Activated CD8-positive, alpha-beta memory T cell treated with anti-CD3 and anti-CD28 coated beads for 36 hours (primary cell): ENCODE measurements around the gene TTC38. TPM values are rescaled to one million over a fixed set of nuclear protein-coding genes. Genes with fewer than 3 reads are reported as not detected.

Source experiments
- CTCF ChIA-PET: fragments of 350-600 bp; sonication (Branson Sonifier 250); formaldehyde crosslinking; loops from one replicate; lab custom pipeline; 2021; ENCODE audit warnings: antibody characterized with exemption; lab: Charles Lee
- POLR2A ChIA-PET: fragments of 350-600 bp; sonication (Branson Sonifier 250); formaldehyde crosslinking; loops from one replicate; lab custom pipeline; 2021; ENCODE audit warnings: antibody characterized with exemption; lab: Charles Lee
- total RNA-seq, 2 experiments: library from RNA; stranded (reverse); gene quantifications; one replicate each; pipeline ENCODE4 v1.2.3, GENCODE V29; 2021

Gene TTC38
- total RNA-seq, 2 experiments from 2014 or later, result 20.8 to 22.7 TPM

DNA sequence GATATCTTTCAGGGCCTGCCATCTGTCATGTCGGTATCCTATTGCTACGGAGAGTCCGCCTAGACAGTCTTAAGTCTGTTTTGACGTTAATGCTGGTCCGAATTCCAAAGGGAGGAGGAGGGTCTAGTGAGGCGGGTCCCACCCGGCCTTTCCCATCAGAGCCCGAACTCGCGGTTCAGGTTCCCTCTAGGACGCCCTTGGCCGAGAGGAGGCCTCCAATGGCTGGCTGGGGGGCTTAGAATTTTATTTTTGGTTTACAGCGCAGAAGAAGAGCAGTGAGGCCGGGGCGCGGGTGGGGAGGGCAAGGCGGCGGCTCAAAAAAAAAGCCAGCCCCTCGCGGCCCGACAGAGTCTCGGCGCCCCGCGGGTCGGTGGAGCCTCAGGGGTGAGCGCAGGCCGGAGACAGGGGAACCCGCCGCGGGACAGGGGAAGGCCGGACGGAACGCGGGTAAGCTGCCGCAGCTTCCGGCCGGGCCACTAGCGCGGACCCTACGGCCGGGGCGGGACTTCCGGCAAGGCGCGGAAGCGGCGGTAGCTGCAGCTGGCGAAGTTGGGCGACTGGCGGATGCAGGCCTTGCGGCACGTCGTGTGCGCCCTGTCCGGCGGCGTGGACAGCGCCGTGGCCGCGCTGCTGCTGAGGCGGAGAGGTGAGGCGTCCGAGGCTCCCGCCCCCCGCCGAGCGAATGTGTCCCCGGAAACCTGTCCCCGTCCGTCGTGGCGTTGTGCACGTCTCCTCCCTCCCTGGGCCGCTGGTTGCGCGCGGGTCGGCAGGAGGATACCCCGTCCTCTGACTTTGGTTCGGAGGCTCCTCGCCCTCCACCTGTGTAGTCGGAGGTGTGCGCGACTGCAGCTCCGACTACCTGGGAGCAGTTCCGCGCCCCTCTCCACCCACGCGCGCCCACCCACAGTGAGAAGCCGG is 67.7 kb downstream of the TTC38 start, which contains the start of gene TRMU:
Gene TRMU, plus strand, starts transcription at position 514 of the 918 bp plus-strand sequence. Its CDS starts 51 bp downstream, at position 565.
- POLR2A ChIA-PET, result interaction anchor here (0.6 to 1.7 kb wide), 3 partner anchors 32 to 85 kb away, joined by 3 to 8 read pairs (median 4); partner anchors contain the start of genes CDPF1 and GTSE1
- CTCF ChIA-PET, result interaction anchor here (0.7 to 1.5 kb wide), 4 partner anchors 9 to 341 kb away, joined by 3 read pairs; no protein-coding TSS in a partner anchor

DNA sequence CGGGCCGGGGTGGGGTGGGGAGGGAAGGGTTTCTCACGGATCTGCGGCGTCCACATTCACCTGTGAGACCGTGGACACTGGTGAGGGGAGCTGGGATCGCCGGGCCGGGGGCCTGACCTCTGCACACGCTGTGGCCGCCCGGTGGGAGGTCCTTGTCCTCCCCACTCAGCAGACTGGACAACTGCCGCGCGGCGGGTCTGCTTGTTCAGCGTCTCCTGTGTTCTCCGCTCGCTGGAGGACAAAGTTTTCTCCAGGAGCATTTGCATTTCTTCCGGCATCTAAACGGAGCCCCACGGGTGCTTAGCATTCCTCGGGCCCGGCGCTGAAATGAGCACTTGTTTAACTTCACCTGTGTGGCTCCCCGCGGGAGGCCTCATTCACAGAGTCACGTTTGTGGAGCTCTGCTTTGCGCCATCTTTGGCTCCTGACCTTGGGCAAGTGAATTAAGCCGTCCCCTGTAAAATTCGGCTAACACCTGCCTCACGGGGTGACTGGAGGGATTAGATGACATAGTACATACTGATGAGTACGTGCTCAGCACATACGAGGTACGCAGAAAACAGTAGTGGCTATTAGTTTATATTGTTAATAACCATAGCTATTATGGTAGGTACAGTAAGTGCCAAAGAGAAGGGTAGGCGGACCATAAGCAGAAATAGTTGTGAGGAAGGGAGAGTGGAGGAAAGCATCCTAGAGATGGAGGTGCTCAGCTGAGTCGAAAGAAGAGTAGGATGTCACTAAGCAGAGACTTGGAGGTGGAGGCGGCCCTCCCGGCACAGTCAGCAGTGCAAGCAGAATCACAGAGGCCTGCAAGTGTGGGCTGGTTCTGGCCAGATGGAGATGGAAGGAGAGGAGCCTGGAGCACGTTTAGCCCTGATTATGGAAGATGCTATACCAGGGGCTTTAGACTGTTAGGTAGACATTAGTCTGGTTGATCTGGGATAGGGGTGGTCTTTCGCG is 68.6 kb downstream of the TTC38 start:
- POLR2A ChIA-PET, result interaction anchor here (0.6 to 1.7 kb wide), 5 partner anchors 31 to 322 kb away, joined by 3 to 11 read pairs (median 4); partner anchors contain the start of genes CDPF1 and GTSE1
- CTCF ChIA-PET, result interaction anchor here (0.7 to 1.6 kb wide), 7 partner anchors 10 to 342 kb away, joined by 3 to 6 read pairs (median 3); no protein-coding TSS in a partner anchor

DNA sequence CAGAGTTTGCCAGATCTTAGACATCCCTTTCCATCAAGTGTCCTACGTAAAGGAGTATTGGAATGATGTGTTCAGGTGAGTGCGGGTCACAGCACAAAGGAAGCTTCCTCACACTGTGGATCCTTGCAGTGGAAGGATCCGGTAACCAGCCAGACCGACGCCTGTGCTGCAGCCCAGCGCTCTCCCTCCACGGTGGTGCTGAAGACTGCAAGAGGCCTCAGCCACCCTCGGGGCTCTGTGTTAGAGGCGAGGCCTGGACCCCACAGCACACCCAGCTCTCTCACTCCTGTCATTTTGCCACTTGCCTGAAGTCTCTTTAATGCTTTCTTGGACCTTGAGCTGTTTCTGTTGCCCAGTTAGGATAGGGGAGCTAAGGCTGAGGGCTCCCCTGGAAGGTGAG is 70.1 kb downstream of the TTC38 start:
- CTCF ChIA-PET, result interaction anchor here (0.6 to 1.6 kb wide), 2 partner anchors 18 to 331 kb away, joined by 3 to 4 read pairs; no protein-coding TSS in a partner anchor

DNA sequence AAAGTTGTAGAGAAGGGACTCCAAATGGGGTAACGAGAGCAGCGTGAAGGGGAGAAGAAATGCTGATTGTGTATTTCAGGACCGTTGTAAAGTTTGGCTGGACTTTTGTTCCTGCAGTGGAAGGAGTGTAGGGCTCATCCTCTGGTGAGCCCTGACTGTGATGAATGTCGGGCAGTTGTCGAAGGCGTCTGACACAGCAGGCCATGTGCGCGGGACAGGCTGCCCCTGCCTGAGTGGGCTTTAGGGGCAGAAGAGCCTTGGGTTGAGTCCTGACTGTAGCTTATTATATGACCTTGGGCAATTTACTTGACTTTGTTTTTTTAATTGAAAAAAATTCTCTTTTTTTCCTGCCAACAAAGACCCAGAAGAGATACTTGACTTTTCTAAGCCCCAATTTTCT is 70.8 kb downstream of the TTC38 start:
- ChIA-PET CTCF (interaction anchor here (0.6 to 0.7 kb wide), 2 partner anchors 17 to 214 kb away, joined by 3 read pairs; no protein-coding TSS in a partner anchor), POLR2A (no interaction called here)

More for the DNA sequence above, 70.1 kb downstream of the TTC38 start:
- POLR2A ChIA-PET, result interaction anchor here (0.5 kb wide), 1 partner anchor 63 kb away, joined by 4 read pairs; no protein-coding TSS in a partner anchor

DNA sequence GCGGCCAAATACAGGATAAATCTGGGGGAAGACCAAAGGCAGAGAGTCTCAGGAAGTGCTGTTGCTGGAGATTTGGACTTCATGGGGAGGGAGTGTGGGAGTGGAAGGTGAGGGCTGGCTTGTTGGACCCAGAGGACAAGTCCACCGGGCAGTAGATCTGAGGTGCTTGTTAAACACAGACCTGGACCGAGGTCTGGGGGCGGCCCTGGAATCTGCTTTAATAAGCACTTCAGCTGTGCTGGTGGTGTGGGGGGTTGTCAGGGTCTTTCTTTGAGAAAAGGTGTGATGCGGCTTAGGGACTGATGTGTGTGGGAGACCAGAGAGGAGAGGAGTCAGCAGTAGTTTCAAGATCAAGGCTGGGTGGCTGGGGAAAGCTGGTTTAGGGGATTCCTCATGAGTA is 72.1 kb downstream of the TTC38 start:
- ChIA-PET POLR2A (interaction anchor here (0.6 kb wide), 1 partner anchor 21 kb away, joined by 3 read pairs; no protein-coding TSS in a partner anchor), CTCF (interaction anchor here (0.8 to 0.9 kb wide), 2 partner anchors 28 to 218 kb away, joined by 3 to 5 read pairs; no protein-coding TSS in a partner anchor)

DNA sequence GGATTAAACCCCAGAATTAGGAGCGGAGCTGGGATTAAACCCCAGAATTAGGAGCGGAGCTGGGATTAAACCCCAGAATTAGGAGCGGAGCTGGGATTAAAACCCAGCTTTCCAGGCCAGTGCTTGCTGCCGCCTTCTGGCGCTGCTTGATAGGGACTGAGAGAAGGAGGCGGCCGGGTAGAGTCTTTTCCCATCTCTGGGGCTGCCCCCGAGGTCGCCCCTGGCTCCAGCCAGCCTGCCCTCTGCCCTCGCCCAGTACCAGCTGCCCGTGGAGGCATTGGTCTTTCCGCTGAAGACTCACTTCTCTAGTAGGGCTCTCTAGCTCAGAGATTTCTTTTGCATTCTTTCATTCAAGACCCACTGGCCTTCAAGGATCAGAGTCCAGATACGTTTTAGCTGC is 72.9 kb downstream of the TTC38 start:
- POLR2A ChIA-PET, result interaction anchor here (0.6 kb wide), 1 partner anchor 20 kb away, joined by 3 read pairs; no protein-coding TSS in a partner anchor
- CTCF ChIA-PET, result interaction anchor here (0.8 kb wide), 1 partner anchor 27 kb away, joined by 3 read pairs; no protein-coding TSS in a partner anchor

Other genes with a start within 250 kb of the TTC38 start
- gene PPARA, start 117.5 kb upstream of the TTC38 start, total RNA-seq, result 10 to 100 TPM; 12.1 to 12.3 TPM
- gene CDPF1, start 17.7 kb upstream of the TTC38 start, total RNA-seq, result 10 to 100 TPM in 1 of 2 experiments, 1 to 10 TPM in 1; 9.5 to 11.2 TPM
- not detected for gene PKDREJ, start 4.7 kb upstream of the TTC38 start, total RNA-seq
- 10 to 100 TPM; 34.3 to 35.7 TPM for gene GTSE1, start 28.9 kb downstream of the TTC38 start, total RNA-seq
- gene TRMU, start 67.7 kb downstream of the TTC38 start, total RNA-seq, result 10 to 100 TPM; 75.2 to 80.6 TPM